Left ventricle myocardium inferior (tissue), 1 donor: ENCODE measurements around the gene SH3PXD2A. TPM values are rescaled to one million over a fixed set of nuclear protein-coding genes. Genes with fewer than 3 reads are reported as not detected.

ENCODE experiments used
- DNase-seq: peaks from one replicate; pipeline ENCODE4 v3.0.0-alpha.2; 2020
- H3K27ac ChIP-seq: fragments of 200-600 bp; replicated peaks from 2 replicates; pipeline ENCODE4 v1.8.0; 2021
- H3K27me3 ChIP-seq: fragments of 200-600 bp; 2 replicates; pipeline ENCODE4 v1.8.0; 2021; ENCODE audit warnings: low read depth
- H3K36me3 ChIP-seq: fragments of 200-600 bp; 2 replicates; pipeline ENCODE4 v1.8.0; 2021
- H3K4me1 ChIP-seq: fragments of 200-600 bp; 2 replicates; pipeline ENCODE4 v1.8.0; 2021
- H3K4me3 ChIP-seq: fragments of 200-600 bp; 2 replicates; pipeline ENCODE4 v1.8.0; 2021; ENCODE audit warnings: mild to moderate bottlenecking, moderate library complexity
- H3K9me3 ChIP-seq: fragments of 200-600 bp; replicated peaks from 2 replicates; pipeline ENCODE4 v1.8.0; 2021
- CTCF ChIP-seq: fragments of 200-600 bp; IDR thresholded peaks from 2 replicates; pipeline ENCODE4 v1.8.0; 2021; ENCODE audit warnings: antibody characterized with exemption, mild to moderate bottlenecking, borderline replicate concordance
- intact Hi-C: fragments of 100-400 bp; cut with micrococcal nuclease; formaldehyde crosslinking; loops from one replicate; pipeline ENCODE4 v1.11.0; 2022
- total RNA-seq: library from RNA; stranded (reverse); fragmentation: NEBNext Ultra II Directional; extraction: Animal tissue kit (Norgen Biotek cat#: 25700); gene quantifications from one replicate; pipeline ENCODE4 v1.2.1, GENCODE V29; 2021
- donor health status: DM: no; HTN: yes; CAD: no; lungs with severe emphysema.

SH3PXD2A gene
- total RNA-seq, 1 donor from 2014 or later: 34.4 TPM

DNA sequence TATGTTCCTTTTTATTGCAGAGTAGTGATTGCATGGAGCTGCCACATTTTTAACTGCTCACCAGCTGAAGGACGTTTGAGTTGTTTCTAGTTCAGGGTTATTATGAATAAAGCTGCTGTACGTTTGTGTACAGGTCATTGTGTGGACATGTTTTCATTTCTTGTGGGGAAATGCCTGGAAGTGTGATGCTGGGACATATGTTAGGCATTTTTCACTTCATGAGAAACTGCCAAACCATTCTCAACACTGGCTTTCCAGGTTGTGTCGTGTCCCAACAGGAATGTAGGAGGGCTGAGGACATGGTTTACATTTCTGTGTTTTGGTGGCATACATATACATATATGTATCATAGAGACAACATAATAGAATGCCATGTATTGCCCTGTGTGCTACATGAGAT is 288.8 kb downstream of the SH3PXD2A start:
- H3K4me1 ChIP-seq: no peaks in the 10 kb centered on the region
- no peaks in the 10 kb centered on the region for H3K36me3 ChIP-seq
- no peak overlapping the region for H3K27ac ChIP-seq
- H3K4me3 ChIP-seq: no peak overlapping the region
- no peaks in the 10 kb centered on the region for H3K9me3 ChIP-seq
- no peak for TF ChIP-seq CTCF
- no peak for DNase-seq
- intact Hi-C loops: no loop called here
- H3K27me3 ChIP-seq: peaks cover 24% of the 10 kb centered on the region

- Histone ChIP-seq H3K9me3 (peaks cover 6% of the 10 kb centered on the region), H3K4me1 (no peaks in the 10 kb centered on the region), H3K4me3 (no peak overlapping the region), H3K27me3 (peaks cover 31% of the 10 kb centered on the region), H3K27ac (no peak overlapping the region), H3K36me3 (no peaks in the 10 kb centered on the region)
- peak; percentile 54 for TF ChIP-seq CTCF
- DNase-seq: no peak
- intact Hi-C loops: no loop called here
Observed at GRCh38 chr10:103564776-103565520, 290.4 kb downstream of the SH3PXD2A start.

DNA sequence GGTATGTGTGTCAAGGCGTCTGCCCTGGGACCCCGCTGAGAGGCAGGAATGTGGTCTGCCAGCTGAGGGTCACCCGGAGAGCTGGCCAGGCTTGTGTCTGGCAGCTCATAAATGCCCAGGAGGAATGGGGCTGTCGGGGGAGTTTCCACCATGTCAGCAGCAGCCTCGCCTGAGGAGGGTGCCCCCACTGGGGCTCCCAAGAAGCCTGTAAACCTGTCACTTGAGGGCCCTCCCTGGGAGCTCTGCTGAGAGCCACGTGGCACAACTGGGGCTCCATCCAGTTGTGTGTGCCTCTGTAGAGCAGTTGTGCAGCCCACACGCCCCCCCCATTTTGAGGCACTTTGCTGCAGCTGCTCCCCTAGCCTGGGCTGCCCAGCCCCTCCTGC is 291.3 kb downstream of the SH3PXD2A start:
- H3K27ac ChIP-seq: no peak overlapping the region
- peaks cover 6% of the 10 kb centered on the region for H3K9me3 ChIP-seq
- H3K27me3 ChIP-seq: peaks cover 39% of the 10 kb centered on the region
- intact Hi-C loops: no loop called here
- TF ChIP-seq CTCF: no peak
- no peaks in the 10 kb centered on the region for H3K36me3 ChIP-seq
- no peak overlapping the region for H3K4me3 ChIP-seq
- no peaks in the 10 kb centered on the region for H3K4me1 ChIP-seq
- no peak for DNase-seq

DNA sequence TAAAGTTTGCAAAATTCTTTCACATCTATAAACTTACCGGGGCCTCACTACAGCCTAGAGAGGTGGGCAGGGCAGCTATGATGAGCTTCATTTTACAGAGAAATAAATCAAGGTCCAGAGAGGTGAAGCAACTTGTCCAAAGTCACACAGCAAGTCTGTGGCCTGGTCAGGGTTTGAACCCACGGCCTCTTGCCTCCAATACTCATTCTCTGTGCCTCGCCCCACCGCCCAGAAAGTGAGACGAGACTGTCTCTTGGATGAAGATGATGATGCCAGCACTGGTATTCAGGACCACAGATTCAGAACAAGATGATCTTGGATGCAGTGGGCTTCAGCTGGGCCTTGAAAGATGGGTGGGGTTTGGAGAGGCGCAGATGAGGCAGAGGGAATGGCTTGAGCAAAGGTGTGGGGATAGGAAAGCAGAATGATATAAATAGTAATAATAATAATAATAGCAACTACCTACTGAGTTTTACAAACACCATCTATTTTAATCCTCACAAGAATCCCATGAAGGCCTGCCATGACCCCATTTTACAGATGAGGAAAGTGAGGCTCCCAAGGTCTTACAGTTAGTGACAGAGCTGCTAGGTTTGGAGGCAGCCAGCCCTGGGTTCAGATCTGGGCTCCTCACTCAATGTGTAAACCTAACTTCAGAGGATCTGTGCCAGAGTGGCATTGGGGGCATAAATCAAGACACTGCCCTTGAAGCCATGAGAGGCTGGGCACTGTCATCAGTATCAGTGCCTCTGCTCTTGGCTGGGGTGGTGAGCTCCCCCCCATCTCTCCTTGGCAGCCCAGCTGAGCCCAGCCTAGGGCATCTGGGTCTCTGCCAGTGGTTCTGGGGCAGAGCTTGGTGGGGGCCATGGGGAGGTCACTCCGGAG is 291.9 kb downstream of the SH3PXD2A start:
- TF ChIP-seq CTCF: no peak
- intact Hi-C loops: no loop called here
- no peak overlapping the region for H3K27ac ChIP-seq
- peaks cover 45% of the 10 kb centered on the region for H3K27me3 ChIP-seq
- no peaks in the 10 kb centered on the region for H3K4me1 ChIP-seq
- H3K9me3 ChIP-seq: peaks cover 6% of the 10 kb centered on the region
- no peak for DNase-seq
- H3K36me3 ChIP-seq: no peaks in the 10 kb centered on the region
- no peak overlapping the region for H3K4me3 ChIP-seq

DNA sequence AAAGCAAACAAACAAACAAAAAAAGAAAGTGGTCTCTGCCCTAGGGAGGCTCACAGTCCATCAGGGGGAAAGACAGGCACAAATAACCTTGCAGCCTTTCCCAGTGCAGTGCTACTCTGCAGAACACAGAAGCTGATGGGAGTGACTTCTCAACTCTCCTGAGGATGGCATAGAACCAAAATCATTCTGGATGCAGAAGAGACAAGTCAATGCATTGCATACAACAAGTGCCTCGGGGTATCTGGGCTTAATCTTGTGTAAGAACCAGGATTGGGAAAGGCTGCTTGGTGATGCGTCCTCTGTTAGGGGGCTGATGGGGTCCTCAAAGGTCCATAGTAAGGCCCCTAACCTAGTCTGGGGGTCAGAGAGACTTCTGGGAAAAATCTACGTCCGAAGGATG is 293.0 kb downstream of the SH3PXD2A start:
- Histone ChIP-seq H3K36me3 (no peaks in the 10 kb centered on the region), H3K9me3 (peaks cover 6% of the 10 kb centered on the region), H3K4me3 (no peak overlapping the region), H3K4me1 (no peaks in the 10 kb centered on the region), H3K27me3 (peaks cover 48% of the 10 kb centered on the region), H3K27ac (no peak overlapping the region)
- intact Hi-C loops: no loop called here
- DNase-seq: no peak
- TF ChIP-seq CTCF: no peak
